H1 (cell line): Measurements from ENCODE around the gene NUAK1.

ENCODE experiments used
- CTCF ChIP-seq, 3 experiments: IDR thresholded peaks; 1 replicate in 2 of 3; 2 replicates in 1 of 3; pipeline versions ENCODE4 v1.5.1 to v1.6.1; 2011; ENCODE audit warnings: low read length in 3 of 3, mild to moderate bottlenecking in 3 of 3, inconsistent platforms in 2 of 3, low read depth in 1 of 3, moderate library complexity in 1 of 3; ENCODE audit not compliant: insufficient read depth in 1 of 3; ENCODE audit errors: control extremely low read depth in 1 of 3
- E2F6 ChIP-seq: IDR thresholded peaks from 2 replicates; pipeline ENCODE4 v1.6.1; 2012; ENCODE audit warnings: inconsistent platforms
- EZH2 ChIP-seq: fragments of 200-600 bp; sonication (generic); IDR thresholded peaks from 2 replicates; pipeline ENCODE4 v1.7.1; 2012; ENCODE audit warnings: low read depth, mild to moderate bottlenecking, moderate library complexity, low read length, inconsistent platforms; ENCODE audit not compliant: severe bottlenecking
- MAX ChIP-seq: IDR thresholded peaks from 2 replicates; pipeline ENCODE4 v1.6.1; 2012; ENCODE audit warnings: inconsistent platforms
- POLR2A ChIP-seq, 2 experiments: IDR thresholded peaks; 1 replicate in 1 of 2; 2 replicates in 1 of 2; pipeline ENCODE4 v1.6.1; 2011; ENCODE audit warnings: low read depth in 2 of 2, low read length in 2 of 2, mild to moderate bottlenecking in 2 of 2; ENCODE audit errors: control extremely low read depth in 1 of 2
- SIRT6 ChIP-seq: IDR thresholded peaks from one replicate; pipeline ENCODE4 v1.7.1; 2012; ENCODE audit warnings: low read length, inconsistent platforms

DNA sequence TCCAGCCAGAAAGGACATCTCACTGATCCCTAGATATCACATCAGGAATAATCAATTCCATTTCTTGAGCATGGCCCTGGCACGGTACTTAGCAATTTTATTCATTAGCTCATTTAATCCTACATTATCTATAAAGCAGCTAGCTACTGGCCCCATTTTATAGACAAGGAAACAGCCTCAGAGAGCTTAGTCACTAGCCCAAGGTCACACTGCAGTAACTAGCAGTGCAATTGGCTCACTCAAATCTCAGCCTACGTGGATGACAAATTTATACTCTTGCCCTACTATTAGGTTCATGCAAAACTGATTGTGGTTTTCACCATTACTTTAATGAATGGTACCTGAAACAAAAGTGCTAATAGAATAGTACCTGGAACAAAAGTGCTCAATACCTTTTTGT is 41.7 kb downstream of the NUAK1 start:
- TF ChIP-seq E2F6: no peak
- TF ChIP-seq EZH2: no peak
- no peak for TF ChIP-seq CTCF (IDR thresholded peaks at IDR 0.05; ENCODE audit: control extremely low read depth in 1 of 3, insufficient read depth in 1 of 3, low read depth in 1 of 3, low read length in 3 of 3)
- TF ChIP-seq POLR2A (IDR thresholded peaks at IDR 0.05; ENCODE audit: control extremely low read depth in 1 of 2, low read depth in 2 of 2, low read length in 2 of 2): no peak
- no peak for TF ChIP-seq MAX
- no peak for TF ChIP-seq SIRT6
